CD4-positive, alpha-beta T cell treated with Interleukin-6 for 4 hours (primary cell): ENCODE data around the gene HERC3.
"Not testable (repeated sequence)": the region's sequence is repeated elsewhere in the genome, so short reads cannot be mapped to it uniquely, and the experiment has no call there.

Experiments used
- DNase-seq: peaks from one replicate; pipeline ENCODE4 v3.0.0-alpha.2; 2020; ENCODE audit warnings: mixed read lengths

The HERC3 gene

GRCh38 chr4:88609794-88610193, 17.5 kb downstream of the HERC3 start:
- DNase-seq, result not testable (repeated sequence)

DNA sequence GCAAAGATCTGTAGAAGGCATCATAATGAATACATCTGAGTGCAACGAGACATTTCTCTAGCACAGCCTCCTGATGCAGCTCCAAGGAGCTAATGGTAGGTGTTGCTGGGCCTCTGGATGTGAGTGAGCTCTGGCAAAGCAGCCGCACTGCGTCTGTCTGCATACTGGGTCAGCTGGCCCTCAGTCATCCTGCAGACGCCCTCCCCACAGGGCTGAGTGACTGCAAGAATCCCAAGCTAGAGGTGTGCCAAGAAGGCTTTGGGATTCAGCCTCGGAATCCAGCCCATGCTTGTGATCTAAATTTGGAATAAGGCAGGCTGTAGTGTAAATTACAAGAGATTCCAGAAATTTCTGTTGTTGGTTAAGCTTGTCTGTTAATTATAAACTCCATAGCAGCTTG, 18.5 kb downstream of the HERC3 start:
- no peak for DNase-seq

DNA sequence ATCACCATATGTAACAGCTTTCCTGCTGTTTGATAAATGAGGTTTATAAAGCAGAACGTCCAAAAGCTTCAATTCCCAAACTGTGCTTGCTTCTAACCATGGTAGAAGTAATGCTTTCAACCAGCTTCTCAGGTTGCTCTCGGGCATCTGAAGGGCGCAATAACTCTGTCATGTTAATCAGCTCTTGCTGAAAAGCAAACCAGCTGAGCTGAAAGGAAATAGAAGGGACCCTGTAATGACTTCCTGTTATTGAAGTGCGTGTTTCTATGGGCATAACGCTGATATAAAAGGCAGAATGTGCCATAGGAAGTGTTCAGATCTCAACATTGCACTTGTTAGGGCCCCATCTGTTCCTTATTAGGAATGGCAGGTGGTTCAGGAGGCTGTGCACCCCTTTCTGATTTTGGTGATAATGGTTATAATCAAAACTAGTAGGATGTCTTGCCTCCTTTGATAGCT, 21.2 kb downstream of the HERC3 start:
- peak; percentile 53 for DNase-seq

DNA sequence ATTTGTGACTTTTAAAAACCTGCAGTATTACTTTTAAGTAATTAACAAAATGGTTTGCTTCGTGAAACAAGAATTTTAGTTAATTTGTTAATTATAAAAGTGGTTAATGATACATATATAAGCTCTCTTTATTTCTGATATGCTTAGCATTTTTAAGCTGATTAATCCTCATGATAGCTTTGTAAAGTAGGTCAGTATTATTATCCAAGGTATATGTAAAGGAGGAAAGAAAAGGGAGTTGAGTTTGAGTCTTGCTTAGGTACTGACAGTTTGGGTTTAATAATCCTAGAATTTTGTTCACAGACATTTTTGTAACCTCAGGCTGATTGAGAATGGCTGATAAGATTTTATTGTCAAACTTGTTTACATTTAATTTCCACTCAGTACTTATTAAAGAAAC, 21.8 kb downstream of the HERC3 start:
- no peak for DNase-seq

DNA sequence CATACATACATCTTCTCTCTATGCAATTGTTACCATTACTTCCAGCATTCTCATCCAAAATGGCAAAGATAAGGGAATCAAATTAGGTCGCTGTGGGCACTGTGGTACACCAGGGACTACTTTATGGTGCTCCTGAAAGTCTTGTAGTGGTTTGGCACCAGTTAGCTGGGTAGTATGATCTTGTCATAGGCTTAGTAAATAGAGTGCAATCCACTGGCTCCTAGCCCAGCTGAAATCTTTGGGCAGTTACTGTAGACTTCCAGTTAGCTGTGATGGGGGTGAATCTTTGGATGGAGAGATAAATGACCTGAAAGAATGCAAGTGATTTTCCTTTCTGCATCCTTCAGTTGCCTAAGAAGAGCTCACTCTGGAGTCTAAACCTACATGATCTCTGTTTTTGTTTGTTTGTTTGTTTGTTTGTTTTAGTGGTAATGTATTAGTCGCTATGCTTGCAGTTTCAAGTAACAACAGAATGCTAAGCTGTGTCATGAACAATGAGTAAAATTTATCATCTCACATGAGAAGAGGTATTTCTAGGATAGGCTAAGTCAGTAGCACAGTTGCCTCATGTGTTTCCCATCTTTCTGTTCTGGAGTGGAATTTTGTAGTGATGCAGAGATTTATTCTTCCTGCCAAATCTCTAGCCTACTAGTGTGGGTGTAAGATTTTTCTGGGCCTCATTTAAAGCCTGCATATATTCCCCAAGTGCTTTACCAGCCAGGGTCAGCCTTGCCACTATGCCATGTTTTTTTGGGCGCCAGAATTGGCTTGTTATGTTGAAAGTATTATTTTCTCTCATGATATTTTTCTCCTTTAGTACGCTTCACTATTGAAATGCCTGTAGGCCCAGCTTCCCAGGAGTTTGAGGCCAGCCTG, 24.2 kb downstream of the HERC3 start:
- DNase-seq, result no peak

- no peak for DNase-seq
Observed at GRCh38 chr4:88618782-88619485, 26.7 kb downstream of the HERC3 start.

- DNase-seq, result no peak
Observed at GRCh38 chr4:88619971-88620370, 27.7 kb downstream of the HERC3 start.

- DNase-seq, result no peak
Observed at GRCh38 chr4:88621763-88622327, 29.6 kb downstream of the HERC3 start.

DNA sequence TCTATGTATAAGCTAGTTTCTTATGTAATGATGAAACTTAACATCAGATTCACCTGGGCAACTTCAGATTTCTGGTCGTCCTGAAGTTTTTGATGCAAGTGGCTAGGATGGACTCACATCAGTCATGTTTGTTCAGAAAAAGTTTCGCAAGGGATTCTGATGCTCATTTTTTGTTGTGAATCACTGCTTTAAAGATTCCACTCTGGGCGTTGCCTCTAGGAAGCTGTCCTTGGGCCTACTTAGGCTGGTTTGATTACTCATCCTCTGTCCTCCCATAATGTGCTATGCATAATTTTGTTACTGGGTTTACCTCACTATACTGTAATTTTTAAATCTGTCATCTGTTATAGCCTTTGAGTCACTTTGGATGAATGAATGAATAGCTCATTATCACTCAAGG, 30.8 kb downstream of the HERC3 start:
- no peak for DNase-seq

GRCh38 chr4:88628746-88629145, 36.5 kb downstream of the HERC3 start:
- no peak for DNase-seq

DNA sequence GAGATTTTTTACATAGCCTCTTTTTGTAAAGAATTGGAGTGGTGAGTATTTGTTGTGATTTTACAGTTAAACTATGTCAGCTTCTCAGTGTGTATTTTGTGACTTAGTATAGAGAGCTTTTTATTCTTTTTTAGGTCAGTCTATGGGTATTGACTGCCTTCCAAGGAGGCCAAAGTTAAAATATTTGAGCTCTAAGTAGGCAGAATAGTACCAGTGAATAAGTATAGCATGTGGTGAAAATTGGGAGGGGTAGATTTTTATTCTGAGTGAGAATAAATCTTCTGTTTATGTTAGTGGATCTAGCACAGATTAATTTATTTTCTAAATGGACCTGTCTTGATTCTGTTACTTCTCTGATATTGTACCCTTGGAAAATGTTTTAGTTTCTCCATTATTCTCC, 37.5 kb downstream of the HERC3 start:
- no peak for DNase-seq

DNA sequence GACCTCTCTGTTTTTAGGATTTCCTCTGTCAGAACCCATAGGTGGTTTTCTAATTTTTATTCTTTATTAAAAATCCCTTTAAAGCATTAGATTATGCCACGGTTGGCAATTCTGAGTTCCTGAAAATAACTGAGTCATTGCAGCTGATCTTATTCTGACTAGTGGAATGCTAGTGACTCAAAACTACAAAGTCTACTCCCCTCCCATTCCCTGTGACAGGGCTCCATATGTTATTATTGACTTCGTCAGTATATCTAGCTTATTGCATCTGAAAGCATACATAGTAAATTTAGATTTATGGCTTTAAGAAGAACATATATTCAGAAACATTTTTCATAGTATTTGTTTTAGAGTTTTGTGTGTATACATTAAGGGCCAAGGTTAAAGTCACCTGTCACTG, 38.5 kb downstream of the HERC3 start:
- no peak for DNase-seq

DNA sequence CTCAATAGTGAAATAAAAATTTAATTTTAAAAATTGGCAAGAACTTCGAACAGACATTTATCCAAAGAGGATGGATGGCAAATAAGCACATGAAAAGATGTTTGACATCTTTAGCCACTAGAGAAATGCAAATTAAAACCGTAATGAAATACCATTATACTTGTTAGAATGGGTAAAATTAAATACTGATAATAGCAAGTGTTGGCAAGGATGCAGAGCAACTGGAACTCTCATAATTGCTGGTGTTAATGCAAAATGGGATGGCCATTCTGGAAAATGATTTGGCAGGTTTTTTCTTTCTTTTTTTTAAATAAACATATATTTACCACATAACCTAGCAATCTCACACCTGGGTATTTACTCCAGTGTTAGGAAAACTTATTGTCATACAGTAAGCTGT, 51.7 kb downstream of the HERC3 start:
- no peak for DNase-seq

- no peak for DNase-seq
Observed at GRCh38 chr4:88645994-88646393, 53.7 kb downstream of the HERC3 start.

DNA sequence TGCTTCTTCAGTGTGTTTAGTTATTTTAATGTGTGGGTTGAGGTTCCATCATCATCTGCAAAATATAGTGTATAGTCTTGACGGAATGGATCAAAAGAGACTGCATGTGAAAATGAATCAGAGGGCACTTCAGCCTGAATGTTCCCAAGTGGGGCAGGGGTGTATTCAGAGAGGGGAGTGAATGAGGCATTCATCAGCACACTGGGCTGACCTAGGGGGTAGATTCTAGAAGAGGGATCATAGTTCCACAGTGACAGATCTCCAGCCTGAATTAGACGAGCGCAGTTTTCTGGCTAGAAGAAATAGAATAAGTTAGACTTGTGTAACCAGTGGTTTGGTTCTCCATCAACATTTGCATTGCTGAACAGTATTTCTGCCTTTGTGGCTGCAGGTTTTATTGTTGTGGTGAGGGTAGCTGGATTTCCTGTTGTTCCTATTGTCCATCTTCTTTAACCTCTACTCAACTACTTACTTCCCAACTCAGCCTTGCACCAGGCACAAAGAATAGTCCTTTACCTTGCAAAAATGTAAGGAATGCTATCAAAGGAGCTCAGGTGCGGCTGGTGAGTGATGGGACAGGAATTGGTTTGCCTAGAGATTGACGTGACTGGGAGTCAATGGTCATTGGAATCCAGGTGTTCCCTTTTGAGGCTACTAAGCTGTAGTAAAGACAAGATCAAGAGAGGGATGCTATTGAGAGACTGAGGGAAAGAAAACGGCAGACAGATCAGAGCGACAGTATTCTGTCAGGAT, 54.4 kb downstream of the HERC3 start:
- DNase-seq, result no peak

- DNase-seq, result no peak
Observed at GRCh38 chr4:88649716-88650115, 57.4 kb downstream of the HERC3 start.

DNA sequence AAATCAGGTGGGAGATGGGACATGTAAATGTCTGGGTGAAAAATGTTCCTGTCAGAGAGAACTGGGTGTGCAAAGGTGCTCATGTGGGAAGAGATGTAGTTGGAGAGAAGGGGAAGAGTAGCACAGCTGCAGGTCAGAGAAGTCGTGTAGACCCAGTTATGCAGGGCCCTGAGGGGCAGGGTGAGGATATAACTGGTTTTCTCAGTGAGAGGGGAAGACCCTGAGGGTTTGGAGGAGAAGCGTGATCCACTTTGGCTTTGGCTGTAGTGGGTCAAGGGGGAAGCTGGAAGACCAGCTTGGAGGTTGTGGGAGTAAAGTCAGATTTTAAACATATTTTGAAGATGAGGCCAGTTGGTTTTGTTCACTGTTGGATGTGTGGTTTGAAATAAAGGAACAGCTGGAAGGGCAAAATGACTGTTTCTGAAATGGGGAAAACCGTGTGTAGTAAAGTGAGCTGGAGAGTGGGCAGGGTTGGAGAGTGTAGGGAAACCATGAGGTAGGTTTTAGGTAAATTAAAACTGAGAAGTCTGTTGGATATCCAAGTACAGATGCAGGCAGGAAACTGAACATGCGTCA, 61.2 kb downstream of the HERC3 start:
- DNase-seq, result no peak

DNA sequence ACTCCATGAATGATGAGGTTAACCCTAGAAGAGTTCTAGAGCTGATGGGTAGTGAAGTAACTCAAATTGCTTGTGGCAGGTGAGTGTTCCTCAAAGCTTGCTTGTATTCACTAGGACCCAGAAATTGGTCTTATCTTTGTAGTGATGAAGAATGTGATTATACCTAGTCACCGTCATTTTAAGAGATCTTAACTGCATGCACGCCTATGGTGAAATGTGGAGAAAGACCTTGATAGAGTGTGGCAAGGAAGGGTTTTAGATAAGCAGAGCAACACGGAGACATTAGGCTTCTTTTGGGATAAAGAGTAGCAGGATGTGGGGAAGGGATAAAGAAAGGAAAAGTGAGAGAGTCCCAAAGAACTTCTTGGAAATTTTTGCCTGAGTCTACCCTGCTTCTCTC, 62.9 kb downstream of the HERC3 start:
- DNase-seq, result no peak

DNA sequence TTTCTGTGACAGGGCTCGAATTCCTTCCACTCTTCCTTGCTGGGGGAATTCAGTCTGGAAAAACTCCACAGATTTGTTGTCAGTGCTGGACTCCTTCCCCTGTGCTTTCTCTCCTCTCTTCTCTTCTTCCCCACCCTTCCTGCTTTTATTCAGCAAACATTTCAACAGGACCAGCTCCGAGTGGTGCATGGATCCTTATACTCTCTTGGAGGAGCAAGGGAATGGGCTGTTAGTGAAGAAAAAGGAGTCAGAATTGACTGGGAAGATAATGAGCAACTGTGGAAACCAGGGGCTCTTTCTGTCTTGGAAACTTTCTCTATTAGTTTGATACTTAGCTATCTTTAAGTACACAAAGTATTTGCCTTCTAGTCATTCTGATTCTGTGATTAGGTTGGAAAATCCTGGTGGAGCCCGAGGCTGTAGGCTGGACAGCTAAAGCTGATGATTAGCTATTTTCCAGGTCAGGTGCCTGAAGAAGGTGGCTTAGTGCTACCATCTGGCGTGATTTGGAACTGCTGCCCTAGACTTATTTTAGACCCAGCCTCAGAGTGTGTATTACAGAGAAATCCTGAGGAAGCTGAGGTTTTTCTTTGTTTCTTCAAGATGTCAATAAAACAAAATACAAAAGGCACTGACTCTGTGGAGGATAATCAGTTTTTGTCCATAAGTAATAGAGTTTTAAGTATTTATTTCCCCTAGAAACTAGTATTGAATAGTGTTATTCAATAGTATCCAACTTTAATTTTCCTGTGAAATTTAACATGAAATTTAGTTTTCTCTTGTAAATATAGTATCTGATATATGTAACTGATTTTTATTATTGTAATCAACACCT, 67.0 kb downstream of the HERC3 start:
- DNase-seq, result peak; percentile 56

DNA sequence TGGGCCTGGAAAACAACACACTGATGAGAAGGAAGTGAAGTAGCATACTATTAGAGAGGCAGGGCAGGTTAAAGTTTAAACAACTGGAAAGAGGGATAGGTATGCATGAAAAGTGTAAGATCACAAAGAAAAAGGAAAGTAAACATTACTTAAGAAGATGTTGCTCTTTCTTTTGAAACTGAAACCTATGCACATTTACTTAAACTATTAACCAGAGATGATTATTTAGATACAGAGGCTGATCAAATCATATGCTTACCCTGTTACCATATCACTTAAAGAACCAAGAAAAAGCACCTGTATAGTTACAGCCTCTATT, 67.6 kb downstream of the HERC3 start:
- DNase-seq, result no peak

DNA sequence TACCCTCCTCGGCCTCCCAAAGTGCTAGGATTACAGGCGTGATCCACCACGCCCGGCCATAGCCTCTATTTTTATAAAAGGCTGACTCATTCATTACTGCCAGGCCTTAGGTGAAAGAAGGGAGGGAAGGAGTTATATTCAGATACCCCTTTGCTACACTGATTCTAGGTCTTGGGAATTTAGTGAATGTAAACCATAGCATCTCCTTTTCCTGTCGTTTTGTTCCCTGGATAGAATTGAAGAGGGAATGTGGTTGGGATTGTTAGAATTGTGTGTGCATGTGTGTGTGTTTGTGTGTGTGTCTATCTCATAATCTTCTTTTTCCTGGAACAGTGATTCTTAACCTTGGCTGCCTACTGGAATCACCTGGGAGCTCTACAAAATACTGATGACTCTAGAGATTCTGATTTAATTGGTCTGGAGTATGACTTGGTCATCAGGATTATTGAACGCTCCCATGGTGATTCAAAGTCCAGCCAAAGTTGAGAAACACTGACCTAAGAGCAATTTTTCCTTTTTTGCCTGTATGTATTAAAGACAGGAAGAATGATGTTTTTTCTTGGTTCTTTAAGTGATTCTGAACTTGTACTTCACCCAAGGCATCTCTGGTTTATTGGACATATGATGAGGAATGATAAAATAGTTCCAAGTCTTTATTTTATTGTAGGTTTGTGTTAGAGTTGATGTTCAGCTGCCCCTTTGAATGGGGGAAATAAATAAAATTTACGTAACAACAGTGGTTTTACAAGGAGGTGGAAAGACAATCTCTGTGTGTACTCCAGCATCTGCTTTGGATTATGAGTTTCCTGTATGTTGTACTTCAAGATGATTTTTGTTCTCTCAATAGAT, 68.4 kb downstream of the HERC3 start:
- no peak for DNase-seq
